ENCODE measurements around the gene ARGLU1. TPM values are rescaled to one million over a fixed set of nuclear protein-coding genes. Genes with fewer than 3 reads are reported as not detected.

ARGLU1 gene
- total RNA-seq, 1 donor from 2014 or later: 43.0 TPM

- no peak for TF ChIP-seq CTCF (conservative IDR thresholded peaks at IDR 0.05; ENCODE audit: low read depth, low read length)
Observed at GRCh38 chr13:106588367-106588766, 20.4 kb upstream of the ARGLU1 start.

DNA sequence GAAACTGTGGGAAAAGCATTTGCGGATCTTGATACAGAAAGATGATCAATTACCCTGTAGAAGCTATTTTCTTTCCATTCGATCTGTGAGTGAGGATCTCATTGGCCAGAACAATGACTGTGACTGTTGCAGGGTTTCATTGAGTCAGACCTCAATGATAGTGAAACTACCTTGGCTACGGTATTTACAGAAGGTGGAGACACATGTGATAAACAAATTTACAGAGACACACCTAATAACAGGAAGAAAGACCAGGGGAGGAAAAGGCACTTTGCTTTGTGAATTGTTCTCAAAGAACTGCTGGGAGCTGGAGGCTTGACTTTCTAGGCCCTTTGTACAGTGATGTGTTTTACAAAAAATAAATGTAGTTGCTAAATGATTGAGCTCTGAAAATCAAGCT lies 19.9 kb upstream of the ARGLU1 start:
- no peak overlapping the region for H3K4me3 ChIP-seq (ENCODE audit: low read depth, low read length)
- no peak for DNase-seq (ENCODE audit: low read depth)
- TF ChIP-seq CTCF (conservative IDR thresholded peaks at IDR 0.05; ENCODE audit: low read depth, low read length): no peak

More at GRCh38 chr13:106588367-106588766, 20.4 kb upstream of the ARGLU1 start:
- no peak for DNase-seq (ENCODE audit: low read depth)
- H3K4me3 ChIP-seq (ENCODE audit: low read depth, low read length): no peak overlapping the region

DNA sequence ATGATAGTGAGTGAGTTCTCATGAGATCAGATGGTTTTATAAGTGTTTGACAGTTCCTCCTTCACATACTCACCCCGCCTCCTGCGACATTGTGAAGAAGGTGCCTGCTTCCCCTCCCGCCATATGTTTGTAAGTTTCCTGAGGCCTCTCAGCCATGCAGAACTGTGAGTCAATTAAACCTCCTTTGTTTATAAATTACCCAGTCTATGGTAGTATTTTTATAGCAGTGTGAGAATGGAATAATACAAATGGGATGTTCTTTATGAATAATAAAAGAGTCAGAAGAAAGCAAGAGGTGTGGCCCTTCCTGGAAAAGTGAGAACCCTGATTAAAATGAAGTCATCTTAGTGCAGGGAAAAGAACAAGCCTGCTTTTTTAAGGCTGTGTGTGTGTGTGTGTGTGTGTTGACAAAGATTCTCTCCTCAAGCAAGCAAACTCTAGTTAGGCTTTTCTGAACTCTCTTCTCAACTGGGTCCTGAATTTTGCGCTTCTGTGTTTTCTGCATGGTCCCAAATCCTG lies 18.8 kb upstream of the ARGLU1 start:
- no peak for DNase-seq (ENCODE audit: low read depth)
- TF ChIP-seq CTCF (conservative IDR thresholded peaks at IDR 0.05; ENCODE audit: low read depth, low read length): no peak
- no peak overlapping the region for H3K4me3 ChIP-seq (ENCODE audit: low read depth, low read length)

- no peak for TF ChIP-seq CTCF (conservative IDR thresholded peaks at IDR 0.05; ENCODE audit: low read depth, low read length)
Observed at GRCh38 chr13:106581225-106581624, 13.3 kb upstream of the ARGLU1 start.

GRCh38 chr13:106575896-106576295 lies 8.0 kb upstream of the ARGLU1 start:
- no peak for TF ChIP-seq CTCF (conservative IDR thresholded peaks at IDR 0.05; ENCODE audit: low read depth, low read length)
- DNase-seq (ENCODE audit: low read depth): no peak
- no peak overlapping the region for H3K4me3 ChIP-seq (ENCODE audit: low read depth, low read length)

More at GRCh38 chr13:106581225-106581624, 13.3 kb upstream of the ARGLU1 start:
- no peak overlapping the region for H3K4me3 ChIP-seq (ENCODE audit: low read depth, low read length)
- DNase-seq (ENCODE audit: low read depth): no peak

DNA sequence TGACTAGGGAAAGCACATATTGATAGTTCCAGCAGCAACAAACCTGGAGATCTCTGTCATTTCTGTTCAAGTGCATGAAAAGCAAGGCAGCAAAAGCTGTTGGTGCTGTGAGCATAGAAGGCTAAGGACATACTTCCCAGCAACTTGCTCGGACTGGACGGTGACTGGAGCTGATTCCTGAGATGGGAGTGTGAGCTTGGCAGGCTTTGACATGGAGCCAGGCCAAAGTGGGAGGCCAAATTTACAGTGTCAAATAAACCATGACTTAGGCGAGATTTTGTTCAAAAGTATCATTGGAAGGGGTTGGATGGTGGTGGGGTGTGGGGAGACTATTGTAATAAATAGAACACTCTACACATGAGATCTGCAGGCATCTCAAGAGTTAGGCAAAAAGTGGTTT lies 5.9 kb upstream of the ARGLU1 start:
- no peak for DNase-seq (ENCODE audit: low read depth)
- H3K4me3 ChIP-seq (ENCODE audit: low read depth, low read length): no peak overlapping the region
- no peak for TF ChIP-seq CTCF (conservative IDR thresholded peaks at IDR 0.05; ENCODE audit: low read depth, low read length)

DNA sequence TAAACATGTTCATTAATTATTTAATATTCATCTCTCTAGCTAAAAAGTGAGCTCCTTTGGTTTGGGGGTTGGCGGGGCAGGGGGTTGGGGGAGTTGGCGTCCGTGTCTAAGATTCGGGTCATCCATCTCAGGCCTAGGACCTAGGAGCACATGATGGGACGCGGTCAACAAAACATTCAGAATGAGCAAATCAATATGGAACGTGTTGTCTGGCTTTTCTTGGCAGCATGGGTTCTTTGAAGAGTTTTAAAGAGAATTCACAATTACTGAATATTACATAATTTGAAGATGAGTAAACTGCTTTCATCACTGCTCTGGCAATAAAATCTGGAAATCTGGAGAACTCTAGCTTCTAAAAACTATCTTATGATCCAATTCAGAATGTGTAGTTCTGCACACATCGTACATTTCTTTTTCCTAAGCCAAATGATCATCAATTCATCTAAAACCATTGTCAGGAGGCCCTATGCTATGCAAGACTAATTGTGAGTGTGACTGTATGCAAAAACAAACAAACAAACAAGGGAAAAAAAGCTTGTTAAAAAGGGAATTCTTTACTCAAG lies 5.4 kb upstream of the ARGLU1 start:
- no peak for DNase-seq (ENCODE audit: low read depth)
- H3K4me3 ChIP-seq (ENCODE audit: low read depth, low read length): no peak overlapping the region
- TF ChIP-seq CTCF (conservative IDR thresholded peaks at IDR 0.05; ENCODE audit: low read depth, low read length): no peak
